HG02885 (cell line): ENCODE measurements around the gene FRMPD3.

Experiments used
- ATAC-seq: cut with Tn5 transposase; IDR thresholded peaks from one replicate; pipeline ENCODE4 v1.9.1; 2021; ENCODE audit warnings: mild to moderate bottlenecking; ENCODE audit not compliant: unreplicated experiment, poor library complexity

Gene FRMPD3

DNA sequence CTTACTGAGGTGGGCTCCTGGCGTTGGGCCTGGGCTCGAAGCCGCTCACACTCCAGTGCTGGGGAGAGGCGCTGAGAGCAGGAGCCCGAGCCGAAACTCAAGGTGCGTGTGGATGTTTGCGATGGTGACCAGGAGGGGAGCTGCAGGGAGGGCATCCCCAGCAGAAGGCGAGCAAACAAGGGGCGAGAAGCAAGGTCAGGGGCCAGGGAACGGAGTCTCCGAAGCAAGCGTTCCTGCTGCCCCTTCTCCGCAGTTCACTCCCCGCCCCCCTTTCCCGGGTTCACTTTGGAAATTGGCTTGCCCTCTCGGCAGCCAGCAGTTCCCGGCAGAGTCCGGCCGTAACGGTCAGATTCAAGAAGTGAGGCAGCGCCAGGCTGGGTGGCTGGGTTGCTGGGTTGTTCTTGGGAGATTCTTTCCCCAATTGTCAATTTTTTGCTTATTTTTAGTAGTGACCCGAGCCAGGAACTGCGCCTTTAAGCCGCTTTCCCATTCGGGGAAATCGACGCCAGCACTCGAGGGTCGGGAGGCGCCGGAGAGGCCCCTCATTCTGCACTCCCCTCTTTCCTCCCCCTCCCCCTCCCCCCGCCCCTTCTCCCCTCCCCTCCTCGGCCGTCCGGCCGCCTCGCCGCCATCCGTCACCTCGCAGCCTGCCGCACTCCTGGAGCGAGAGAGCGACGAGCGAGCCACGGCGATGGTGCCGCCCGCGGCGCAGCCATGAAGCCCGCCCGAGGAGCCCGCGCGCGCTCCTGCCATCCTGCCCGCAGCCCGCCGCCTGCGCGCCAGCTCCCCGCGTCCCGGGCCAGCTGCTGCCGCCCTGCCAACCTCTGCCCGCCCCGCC, at the start of gene FRMPD3:
TSS of gene FRMPD3 (plus strand) at position 655 of the 838 bp plus-strand sequence. CDS start 76,937 bp downstream, outside the sequence.
- ATAC-seq: no peak

GRCh38 chrX:107420571-107420970, 28.9 kb upstream of the FRMPD3 start:
- ATAC-seq: no peak

DNA sequence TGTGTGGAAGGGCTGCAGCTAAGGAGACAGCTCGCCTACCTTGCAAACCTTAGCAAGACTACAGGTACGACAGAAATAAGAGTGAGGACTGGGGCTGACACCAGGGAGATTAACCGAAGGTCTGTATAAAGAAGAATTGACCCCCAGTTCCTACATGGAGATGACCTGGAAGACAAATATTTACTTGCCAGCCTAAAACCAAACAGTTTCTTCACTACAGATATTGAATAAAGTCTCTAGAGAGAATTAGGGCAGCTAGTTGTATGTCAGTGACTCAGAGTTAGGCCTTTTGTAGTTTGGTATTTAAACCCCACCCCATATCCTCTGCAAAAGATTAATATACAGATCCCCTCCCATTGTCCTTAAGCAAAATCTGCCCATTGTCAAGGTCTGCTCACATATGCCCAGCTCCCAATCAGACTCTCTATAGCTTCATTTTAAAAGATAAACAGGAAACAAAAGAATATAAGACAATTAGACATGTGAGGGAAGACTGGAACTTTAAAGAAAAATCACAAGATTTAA, 28.1 kb upstream of the FRMPD3 start:
- no peak for ATAC-seq

GRCh38 chrX:107429090-107429489, 20.4 kb upstream of the FRMPD3 start:
- ATAC-seq: no peak

DNA sequence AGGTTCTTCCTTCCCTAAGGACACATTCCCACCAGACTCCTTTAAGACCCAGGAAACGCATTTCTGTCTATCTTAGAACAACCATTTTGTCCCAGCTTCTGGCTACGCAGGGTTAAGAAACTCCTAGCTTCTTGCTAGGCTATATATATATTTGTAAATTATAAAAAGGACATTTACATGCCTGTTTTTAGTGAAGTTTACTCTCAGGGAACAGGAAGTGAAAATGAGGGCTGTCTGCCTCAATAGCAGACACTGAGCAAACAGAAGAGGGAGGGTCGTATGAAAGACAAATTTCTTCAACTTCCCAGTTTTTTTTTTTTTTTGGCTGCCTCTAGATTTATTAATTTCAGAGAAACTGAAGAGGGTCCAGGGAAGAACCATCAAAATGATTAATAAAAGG, 9.3 kb upstream of the FRMPD3 start:
- ATAC-seq: no peak

DNA sequence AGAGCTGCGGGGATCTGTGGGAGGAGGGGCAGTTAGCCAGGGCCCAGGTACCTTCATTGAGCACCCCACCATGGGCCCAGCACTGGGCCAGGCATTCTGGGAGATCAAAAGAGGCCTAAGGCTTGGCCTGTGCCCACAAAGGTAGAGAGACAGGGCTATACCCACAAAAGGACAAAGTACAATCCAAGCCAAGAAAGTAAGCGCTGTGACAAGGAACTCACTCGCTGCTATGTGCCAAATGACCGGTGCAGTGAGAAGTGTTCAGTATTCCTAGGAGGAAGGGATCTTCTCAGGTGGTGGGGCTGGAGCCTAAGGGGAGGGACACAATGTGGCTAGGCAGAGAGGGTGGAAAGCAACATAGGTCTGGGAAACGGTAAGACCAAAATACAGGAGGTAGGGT, 8.8 kb upstream of the FRMPD3 start:
- no peak for ATAC-seq

GRCh38 chrX:107442914-107443527, 6.4 kb upstream of the FRMPD3 start:
- no peak for ATAC-seq

DNA sequence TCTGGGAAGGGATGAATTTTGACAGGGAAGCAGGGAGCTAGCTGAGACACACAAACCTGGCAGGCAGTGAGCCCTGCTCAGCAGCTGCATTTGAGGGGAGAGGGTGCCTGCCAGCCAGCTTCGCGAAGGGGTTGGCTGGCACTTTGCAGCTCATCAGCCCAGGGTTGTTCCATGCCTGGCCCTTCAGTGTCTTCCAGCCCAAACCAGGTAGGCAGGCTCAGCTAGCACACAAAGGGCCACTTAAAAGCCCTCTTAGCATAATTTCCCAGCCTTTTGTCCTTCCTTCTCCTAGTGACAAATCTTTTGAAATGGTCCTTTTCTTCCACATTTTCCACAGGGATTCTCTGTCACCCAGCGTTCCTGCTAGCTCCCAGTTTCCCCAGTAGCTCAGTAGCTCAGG, 4.3 kb upstream of the FRMPD3 start:
- ATAC-seq: no peak

- ATAC-seq: no peak
Measured at GRCh38 chrX:107445631-107446030, 3.8 kb upstream of the FRMPD3 start.

- ATAC-seq: no peak
Measured at GRCh38 chrX:107447642-107448041, 1.8 kb upstream of the FRMPD3 start.

- ATAC-seq: no peak
Measured at GRCh38 chrX:107448625-107448997, 841 bp upstream of the FRMPD3 start.

- ATAC-seq: no peak
Measured at GRCh38 chrX:107450823-107451509, 1.5 kb downstream of the FRMPD3 start.

DNA sequence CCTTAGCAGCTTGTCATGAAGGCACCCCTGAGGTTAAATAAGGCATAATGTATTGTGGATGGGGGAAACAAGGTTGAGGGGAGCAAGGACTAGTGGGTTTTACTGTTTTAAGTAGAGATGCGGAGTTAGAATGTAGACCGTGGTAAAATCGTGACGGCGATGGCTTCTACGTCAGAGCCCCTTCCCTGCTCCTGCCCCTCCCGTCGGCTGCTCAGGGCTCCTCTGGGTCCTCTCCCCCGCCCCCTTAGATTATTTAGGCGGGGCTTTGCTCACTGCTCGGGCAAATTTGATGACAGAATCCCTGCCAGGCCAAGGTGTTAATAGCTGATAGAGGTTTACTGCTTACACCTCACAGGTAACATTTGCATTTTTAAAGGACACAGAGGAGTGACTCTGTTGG, 2.3 kb downstream of the FRMPD3 start:
- ATAC-seq: no peak

GRCh38 chrX:107452581-107452980, 3.1 kb downstream of the FRMPD3 start:
- ATAC-seq: no peak

DNA sequence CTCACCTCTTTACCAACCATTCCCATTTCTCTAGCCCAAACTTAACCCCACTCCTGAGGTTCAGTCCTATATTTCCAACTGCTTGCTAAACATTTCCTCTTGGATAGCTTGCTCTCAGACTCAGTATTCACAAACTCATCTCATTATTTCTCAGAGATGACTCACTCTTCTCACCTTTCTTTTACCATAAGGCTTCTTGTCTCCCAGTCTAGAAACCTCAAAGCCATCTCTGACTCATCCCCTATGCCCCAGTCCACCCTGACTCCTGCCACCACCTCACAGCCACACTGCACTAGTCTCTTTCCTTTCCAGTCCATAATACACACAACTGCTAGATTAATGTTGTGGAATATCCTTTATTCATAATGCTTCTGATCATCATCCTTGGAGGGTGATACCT, 4.8 kb downstream of the FRMPD3 start:
- peak; percentile 78 for ATAC-seq

GRCh38 chrX:107457289-107457688, 7.8 kb downstream of the FRMPD3 start:
- no peak for ATAC-seq

DNA sequence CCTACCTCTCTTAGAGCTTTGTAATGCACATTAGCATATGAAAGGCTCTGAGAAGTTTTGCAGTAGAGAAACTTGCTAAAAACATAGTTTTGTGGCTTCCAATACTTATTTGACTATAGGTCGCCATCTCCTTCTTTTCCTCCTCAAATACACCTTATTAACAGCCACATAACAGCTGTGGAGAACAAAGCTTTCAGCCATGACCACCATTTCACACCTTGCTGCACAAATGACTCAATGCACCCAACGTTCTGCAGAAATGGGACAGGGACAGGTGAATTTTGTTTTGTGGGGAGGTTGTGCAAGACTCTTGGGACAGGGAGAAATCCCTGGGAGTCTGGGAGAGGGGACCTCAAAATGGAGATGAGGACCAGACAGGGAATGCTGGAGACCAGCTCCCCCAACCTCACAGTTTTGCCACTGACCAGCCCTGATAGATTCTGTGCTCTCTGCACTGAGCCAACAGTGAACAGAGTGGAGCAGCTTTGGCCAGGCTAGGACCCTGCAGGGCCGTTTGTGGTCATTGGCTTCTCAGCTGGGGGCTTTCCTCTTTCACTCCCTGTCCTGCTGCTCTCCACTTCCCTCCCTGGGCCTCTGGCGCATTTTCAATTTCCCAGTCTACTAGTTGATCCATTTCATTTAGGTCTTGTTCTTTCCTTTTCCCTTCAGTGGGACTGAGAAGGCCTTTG, 16.6 kb downstream of the FRMPD3 start:
- peak; percentile 85 for ATAC-seq

DNA sequence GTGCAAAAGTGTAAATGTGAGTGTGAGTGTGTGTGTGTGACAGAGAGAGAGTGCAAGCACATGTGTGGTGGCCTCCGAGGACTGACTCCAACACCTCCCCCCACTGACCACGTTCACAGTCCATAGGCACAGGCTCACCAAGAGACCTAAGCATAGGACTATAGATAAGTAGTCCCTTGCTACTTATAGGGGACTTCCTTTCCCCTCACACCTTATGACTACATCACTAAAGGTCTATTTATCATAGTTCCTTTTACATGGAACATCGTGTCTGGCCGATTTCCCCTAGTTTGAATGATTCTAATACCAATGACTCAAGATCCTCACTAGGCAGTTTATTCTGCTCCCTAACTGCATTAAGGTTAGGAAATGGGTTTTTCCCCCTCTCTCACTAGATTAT, 17.8 kb downstream of the FRMPD3 start:
- ATAC-seq: no peak

DNA sequence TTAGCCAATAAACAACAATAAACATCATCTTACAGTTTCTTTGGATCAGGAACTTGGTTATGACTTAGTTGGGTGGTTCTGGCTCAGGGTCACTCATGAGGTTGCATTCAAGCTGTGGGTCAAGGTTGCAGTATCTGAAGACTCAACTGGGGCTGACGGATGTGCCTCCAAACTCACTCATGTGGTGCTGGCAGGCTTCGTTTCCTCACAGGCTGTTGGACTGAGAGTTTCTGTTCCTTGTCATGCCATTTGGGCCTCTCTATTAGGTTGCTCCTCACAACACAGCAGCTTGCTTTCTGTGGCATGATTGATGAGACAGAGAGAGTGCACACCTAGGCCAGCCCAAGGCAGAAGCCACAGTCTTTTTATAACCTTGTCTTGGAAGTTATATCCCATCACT, 20.7 kb downstream of the FRMPD3 start:
- peak; percentile 28 for ATAC-seq

- ATAC-seq: peak; percentile 33
Measured at GRCh38 chrX:107470971-107471370, 21.5 kb downstream of the FRMPD3 start.
